T1000 (cell line): ENCODE results near the gene TMEM132C.
"Not testable (repeated sequence)": the region's sequence is repeated elsewhere in the genome, so short reads cannot be mapped to it uniquely, and the experiment has no call there.

Experiments
- DNase-seq: peaks from one replicate; lab custom pipeline; 2025; ENCODE audit warnings: mixed read lengths; lab: John Stamatoyannopoulos, UW

TMEM132C gene

GRCh38 chr12:128474916-128475315, 207.9 kb downstream of the TMEM132C start:
- no peak for DNase-seq

GRCh38 chr12:128476266-128476665, 209.3 kb downstream of the TMEM132C start:
- no peak for DNase-seq

- no peak for DNase-seq
These were observed 216.7 kb downstream of the TMEM132C start for GRCh38 chr12:128483526-128484255.

GRCh38 chr12:128497376-128497775, 230.4 kb downstream of the TMEM132C start:
- not testable (repeated sequence) for DNase-seq

GRCh38 chr12:128507470-128507869, 240.5 kb downstream of the TMEM132C start:
- no peak for DNase-seq

- no peak for DNase-seq
These were observed 242.2 kb downstream of the TMEM132C start for GRCh38 chr12:128509170-128509569.

- no peak for DNase-seq
These were observed 243.5 kb downstream of the TMEM132C start for GRCh38 chr12:128510511-128510910.

GRCh38 chr12:128513331-128513730, 246.4 kb downstream of the TMEM132C start:
- no peak for DNase-seq

GRCh38 chr12:128513831-128514230, 246.9 kb downstream of the TMEM132C start:
- no peak for DNase-seq

GRCh38 chr12:128518644-128519043, 251.7 kb downstream of the TMEM132C start:
- no peak for DNase-seq

GRCh38 chr12:128519426-128519825, 252.5 kb downstream of the TMEM132C start:
- DNase-seq = no peak

GRCh38 chr12:128521981-128522380, 255.0 kb downstream of the TMEM132C start:
- no peak for DNase-seq

GRCh38 chr12:128524439-128524838, 257.5 kb downstream of the TMEM132C start:
- no peak for DNase-seq

GRCh38 chr12:128531170-128531569, 264.2 kb downstream of the TMEM132C start:
- no peak for DNase-seq

GRCh38 chr12:128534906-128535305, 267.9 kb downstream of the TMEM132C start:
- no peak for DNase-seq

- DNase-seq = no peak
These were observed 269.8 kb downstream of the TMEM132C start for GRCh38 chr12:128536810-128537209.

GRCh38 chr12:128537668-128538067, 270.7 kb downstream of the TMEM132C start:
- DNase-seq = no peak

- DNase-seq = no peak
These were observed 275.9 kb downstream of the TMEM132C start for GRCh38 chr12:128542844-128543243.

GRCh38 chr12:128543460-128543859, 276.5 kb downstream of the TMEM132C start:
- DNase-seq = no peak

GRCh38 chr12:128543971-128544370, 277.0 kb downstream of the TMEM132C start:
- no peak for DNase-seq

GRCh38 chr12:128548949-128549348, 282.0 kb downstream of the TMEM132C start:
- no peak for DNase-seq

- DNase-seq = no peak
These were observed 282.7 kb downstream of the TMEM132C start for GRCh38 chr12:128549601-128550218.

- DNase-seq = no peak
These were observed 284.3 kb downstream of the TMEM132C start for GRCh38 chr12:128551266-128551665.
